ENCODE results near the gene TMPRSS11E. TPM values are rescaled to one million over a fixed set of nuclear protein-coding genes. Genes with fewer than 3 reads are reported as not detected.
"Not testable (repeated sequence)": the region's sequence is repeated elsewhere in the genome, so short reads cannot be mapped to it uniquely, and the experiment has no call there.

The TMPRSS11E gene
- total RNA-seq, 1 experiment from 2014 or later, result not detected

DNA sequence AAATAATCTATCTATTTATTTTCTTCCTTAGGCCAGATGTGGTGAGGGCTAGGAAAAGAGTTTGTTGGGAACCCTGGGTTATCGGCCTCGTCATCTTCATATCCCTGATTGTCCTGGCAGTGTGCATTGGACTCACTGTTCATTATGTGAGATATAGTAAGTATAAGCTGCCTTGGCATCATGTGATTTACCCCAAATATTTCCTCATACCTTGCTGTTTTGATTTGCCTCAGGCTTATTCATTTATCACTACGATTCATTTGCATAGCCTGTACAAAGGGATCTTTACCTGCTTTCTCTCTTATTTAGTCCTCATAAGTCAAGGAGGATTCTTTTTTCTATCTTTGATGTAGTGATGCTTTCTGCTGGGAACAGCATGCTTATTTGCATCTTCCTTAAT lies 14.5 kb downstream of the TMPRSS11E start:
- DNase-seq (ENCODE audit: low read depth), result no peak

DNA sequence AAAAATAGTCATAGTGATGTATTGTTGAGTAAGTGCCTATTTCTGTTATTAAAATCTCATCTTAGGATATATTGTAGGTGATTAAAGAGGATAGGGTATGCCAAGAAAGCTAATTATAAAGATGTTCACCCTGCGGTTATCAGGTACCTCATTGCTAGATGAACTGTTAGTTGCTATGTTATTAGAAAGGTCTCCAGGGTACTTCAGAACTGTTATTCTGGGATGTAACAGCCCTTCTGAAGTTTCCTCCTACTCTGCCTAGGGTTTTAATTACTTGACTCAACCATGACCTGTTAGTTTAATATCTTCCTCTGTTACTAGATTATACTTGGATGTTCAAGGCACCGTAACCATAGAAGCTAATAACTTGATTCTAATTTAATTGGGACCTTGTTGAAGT lies 15.4 kb downstream of the TMPRSS11E start:
- DNase-seq (ENCODE audit: low read depth), result no peak

DNA sequence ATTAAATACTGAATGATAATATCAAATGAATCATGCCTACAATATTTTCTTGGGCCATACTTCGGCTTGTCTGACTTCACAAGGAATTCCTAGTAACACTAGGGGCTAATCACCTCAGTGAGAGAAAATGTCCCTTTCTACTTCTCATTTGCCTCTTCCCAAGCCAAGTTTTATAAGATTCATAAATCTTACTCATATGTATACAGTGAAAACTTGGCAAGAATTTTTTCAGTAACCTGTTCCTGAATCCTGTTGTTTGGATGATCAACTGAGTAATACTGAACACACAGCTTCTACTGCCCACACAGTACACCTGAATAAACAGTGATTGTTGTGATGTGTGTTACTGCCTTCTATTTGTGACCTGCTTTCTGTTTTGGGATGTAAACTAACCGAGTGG lies 16.5 kb downstream of the TMPRSS11E start:
- peak; percentile 40 for DNase-seq (ENCODE audit: low read depth)

DNA sequence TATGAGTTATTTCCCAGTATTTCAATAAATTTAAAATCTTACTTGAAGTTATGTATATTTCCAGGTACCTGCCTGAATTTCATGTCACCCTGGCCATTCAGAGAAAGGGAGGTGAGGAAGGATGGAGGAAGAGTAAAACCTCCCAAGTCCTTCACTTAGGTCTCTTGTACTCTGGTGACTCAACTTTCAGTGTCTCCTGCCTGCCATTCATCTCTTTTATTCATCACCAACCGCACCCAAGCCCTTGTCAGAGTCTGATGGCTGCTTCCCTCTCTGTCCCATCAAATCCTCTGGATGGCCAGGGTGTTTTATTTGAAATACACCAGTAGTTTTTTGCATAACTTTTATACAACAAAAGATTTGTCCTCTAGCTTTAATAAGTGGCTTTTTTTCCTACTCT lies 17.8 kb downstream of the TMPRSS11E start:
- DNase-seq (ENCODE audit: low read depth), result no peak

GRCh38 chr4:68466185-68466584 lies 18.9 kb downstream of the TMPRSS11E start:
- DNase-seq (ENCODE audit: low read depth), result peak; percentile 81

GRCh38 chr4:68466751-68467150 lies 19.5 kb downstream of the TMPRSS11E start:
- DNase-seq (ENCODE audit: low read depth), result peak; percentile 51

DNA sequence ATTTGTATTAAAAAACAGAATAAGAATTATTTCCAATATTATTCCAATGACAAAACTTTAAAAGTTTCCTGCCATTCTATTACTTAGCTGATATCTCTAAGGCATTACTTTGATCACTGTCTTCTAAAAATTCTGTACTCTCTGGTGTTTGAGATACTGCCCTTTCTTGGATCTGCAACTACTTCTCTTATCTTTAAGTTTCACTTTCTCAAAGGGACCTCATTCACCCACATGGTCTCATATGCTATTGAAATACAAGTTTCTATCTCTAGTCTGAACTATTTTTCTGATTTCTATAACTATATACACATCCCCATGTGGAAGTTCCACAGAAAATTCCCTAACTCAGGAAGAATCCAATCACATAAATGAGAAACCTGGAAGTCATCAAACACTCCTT lies 22.2 kb downstream of the TMPRSS11E start:
- no peak for DNase-seq (ENCODE audit: low read depth)

- DNase-seq (ENCODE audit: low read depth), result no peak
Observed at GRCh38 chr4:68476191-68476590, 28.9 kb downstream of the TMPRSS11E start.

DNA sequence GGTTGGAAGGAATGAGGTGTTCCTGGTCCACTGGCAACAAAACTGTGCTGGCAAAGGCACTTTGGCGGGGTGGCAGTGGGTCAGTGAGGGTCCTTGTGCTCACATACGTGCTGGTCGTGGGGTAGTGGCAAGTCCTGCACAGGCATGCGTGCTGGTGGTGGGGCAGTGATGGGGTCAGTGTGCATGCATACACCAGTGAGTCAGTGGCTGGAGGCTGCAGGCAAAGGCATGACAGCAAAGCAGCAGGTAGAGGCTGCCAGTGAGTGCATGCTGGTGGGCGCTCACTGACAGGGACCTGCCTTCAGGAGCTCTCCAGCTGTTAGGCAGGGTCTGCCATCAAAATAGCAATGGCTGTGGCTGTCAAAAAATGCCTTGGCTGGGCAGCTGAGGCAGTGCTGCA lies 42.1 kb downstream of the TMPRSS11E start:
- DNase-seq (ENCODE audit: low read depth), result no peak

DNA sequence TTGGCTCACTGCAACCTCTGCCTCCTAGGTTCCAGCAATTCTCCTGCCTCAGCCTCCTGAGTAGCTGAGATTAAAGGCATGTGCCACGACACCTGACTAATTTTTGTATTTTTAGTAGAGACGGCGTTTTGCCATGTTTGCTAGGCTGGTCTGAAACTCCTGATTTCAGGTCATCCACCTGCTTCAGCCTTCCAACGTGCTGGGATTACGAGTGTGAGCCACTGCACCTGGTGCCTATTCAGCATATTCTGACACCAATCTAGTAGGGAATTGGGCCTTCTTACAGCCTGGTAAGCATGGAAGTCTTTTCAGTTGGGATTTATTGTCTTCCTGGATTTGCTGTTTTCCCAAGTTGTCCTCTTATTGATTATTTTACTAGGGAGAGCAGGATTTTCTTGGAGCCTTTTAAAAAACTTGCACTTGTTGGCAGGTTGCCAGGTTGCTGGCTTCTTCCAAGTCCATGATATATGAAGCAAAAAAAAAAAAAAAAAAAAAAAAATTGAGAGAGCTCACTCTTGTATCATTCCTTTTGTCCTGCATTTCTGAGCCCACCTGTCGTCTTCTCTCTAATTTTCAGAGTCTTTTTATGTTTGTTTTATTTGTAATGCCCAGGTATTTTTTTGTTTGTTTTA lies 43.7 kb downstream of the TMPRSS11E start:
- no peak for DNase-seq (ENCODE audit: low read depth)

- no peak for DNase-seq (ENCODE audit: low read depth)
Observed at GRCh38 chr4:68494688-68495087, 47.4 kb downstream of the TMPRSS11E start.

- peak; percentile 56 for DNase-seq (ENCODE audit: low read depth)
Observed at GRCh38 chr4:68498413-68499007, 51.2 kb downstream of the TMPRSS11E start.

DNA sequence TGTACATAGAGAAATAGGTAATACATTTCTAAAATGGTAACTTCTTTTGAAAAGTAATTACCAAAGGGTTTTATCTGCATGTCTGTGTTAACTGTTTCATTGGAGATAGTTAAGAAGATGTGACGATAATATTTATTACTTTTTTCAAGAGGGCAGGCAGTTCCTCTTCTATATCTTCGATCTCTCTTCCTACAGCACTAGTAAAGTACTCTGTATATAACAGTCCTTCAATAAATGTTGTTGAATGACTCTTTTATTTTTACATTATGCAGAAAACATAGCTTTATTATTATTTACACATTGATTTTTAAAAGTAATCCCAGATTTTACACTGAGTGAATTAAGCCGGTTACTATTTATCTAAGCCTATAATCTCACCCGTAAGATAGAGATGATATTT lies 51.8 kb downstream of the TMPRSS11E start:
- no peak for DNase-seq (ENCODE audit: low read depth)

DNA sequence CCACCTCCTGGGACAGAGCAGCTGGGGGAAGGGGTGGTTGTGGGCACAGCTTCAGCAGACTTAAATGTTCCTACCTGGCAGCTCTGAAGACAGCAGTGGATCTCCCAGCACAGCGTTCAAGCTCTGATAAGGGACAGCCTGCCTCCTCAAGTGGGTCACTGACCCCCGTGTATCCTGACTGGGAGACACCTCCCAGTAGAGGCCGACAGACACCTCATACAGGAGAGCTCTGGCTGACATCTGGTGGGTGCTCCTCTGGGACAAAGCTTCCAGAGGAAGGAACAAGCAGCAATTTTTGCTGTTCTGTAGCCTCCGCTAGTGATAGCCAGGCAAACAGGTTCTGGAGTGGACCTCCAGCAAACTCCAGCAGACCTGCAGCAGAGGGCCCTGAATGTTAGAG lies 56.2 kb downstream of the TMPRSS11E start:
- not testable (repeated sequence) for DNase-seq (ENCODE audit: low read depth)

- DNase-seq (ENCODE audit: low read depth), result not testable (repeated sequence)
Observed at GRCh38 chr4:68504836-68505235, 57.6 kb downstream of the TMPRSS11E start.

DNA sequence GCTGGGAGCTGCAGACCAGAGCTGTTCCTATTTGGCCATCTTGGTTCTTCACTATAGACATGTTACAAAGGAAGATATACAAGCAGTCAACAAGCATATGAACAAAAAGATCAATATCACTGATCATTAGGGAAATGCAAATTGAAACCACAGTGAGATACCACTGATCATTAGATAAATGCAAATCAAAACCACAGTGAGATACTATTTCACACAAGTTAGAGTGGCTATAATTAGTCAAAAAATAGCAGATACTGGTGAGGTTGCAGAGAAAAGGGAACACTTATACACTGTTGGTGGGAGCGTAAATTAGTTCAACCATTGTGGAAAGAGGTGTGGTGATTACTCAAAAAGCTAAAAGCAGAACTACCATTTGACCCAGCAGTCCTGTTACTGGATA lies 58.2 kb downstream of the TMPRSS11E start:
- DNase-seq (ENCODE audit: low read depth), result not testable (repeated sequence)

- peak; percentile 5 for DNase-seq (ENCODE audit: low read depth)
Observed at GRCh38 chr4:68518889-68519288, 71.6 kb downstream of the TMPRSS11E start.

DNA sequence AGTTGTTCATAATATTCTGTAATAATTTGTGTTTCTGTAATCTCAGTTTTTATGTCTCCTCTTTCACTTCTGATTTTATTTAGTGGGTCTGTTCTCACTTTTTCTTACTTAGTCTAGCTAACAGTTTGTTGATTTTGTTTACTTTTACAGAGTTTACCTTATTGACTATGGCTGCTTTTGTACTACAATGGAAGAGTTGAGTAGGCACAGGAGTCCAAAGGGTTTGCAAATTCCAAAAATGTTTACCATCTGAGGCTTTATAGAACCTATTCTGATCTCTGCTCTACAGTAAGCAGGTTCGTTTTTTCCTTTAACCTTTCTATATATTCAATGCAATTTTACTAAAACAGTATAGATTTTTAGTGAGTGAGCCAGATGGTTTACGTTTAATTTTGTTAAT lies 73.7 kb downstream of the TMPRSS11E start:
- no peak for DNase-seq (ENCODE audit: low read depth)

DNA sequence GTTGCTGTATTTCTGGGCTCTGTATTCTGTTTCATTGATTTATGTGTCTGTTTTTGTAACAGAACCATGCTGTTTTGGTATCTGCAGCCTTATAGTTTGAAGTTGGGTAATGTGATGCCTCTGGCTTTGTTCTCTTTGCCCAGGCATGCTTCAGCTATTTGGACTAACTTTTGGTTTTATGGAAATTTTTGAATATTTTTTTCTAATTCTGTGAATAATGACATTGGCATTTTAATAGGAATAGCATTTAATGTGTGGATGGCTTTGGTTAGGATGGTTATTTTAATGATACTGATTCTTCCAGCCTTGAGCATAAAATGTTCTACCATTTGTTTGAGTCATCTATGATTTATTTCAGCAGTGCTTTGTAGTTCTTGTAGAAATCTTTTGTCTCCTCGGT lies 75.0 kb downstream of the TMPRSS11E start:
- DNase-seq (ENCODE audit: low read depth), result peak; percentile 56

DNA sequence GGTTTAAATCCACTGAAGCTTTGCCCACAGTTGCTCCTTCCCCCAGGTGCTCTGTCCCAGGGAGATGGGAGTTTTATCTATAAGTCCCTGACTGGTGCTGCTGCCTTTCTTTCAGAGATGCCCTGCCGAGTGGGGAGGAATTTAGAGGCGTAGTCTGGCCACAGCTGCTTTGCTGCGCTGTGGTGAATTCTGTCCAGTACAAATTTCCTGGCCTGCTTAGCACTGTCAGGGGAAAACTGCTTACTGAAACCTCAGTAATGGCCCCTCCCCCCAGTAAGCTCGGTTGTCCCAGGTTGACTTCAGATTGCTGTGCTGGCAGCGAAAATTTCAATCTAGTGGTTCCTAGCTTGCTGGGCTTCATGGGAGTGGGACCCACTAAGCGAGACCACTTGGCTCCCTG lies 88.7 kb downstream of the TMPRSS11E start:
- DNase-seq (ENCODE audit: low read depth), result peak; percentile 7

GRCh38 chr4:68536375-68536774 lies 89.1 kb downstream of the TMPRSS11E start:
- no peak for DNase-seq (ENCODE audit: low read depth)

- not testable (repeated sequence) for DNase-seq (ENCODE audit: low read depth)
Observed at GRCh38 chr4:68542742-68543141, 95.5 kb downstream of the TMPRSS11E start.

Measured in M059J (cell line).